PC-3 (cell line): ENCODE data around the gene SETBP1. TPM values are rescaled to one million over a fixed set of nuclear protein-coding genes. Genes with fewer than 3 reads are reported as not detected.

Experiments
- ATAC-seq: fragments of 200-7000 bp; cut with Tn5 transposase; 2 replicates; pipeline ENCODE4 v1.9.1; 2020; ENCODE audit warnings: mild to moderate bottlenecking, moderate library complexity
- BruUV-seq: library from RNA; stranded (reverse); fragments of 400-500 nt; replicated peaks from 2 replicates; lab custom pipeline; 2021; lab: Mats Ljungman, UMichigan
- CTCF ChIA-PET: fragments of 300-600 bp; sonication (Branson Sonifier 250); formaldehyde crosslinking; loops from one replicate; lab custom pipeline; 2022; ENCODE audit warnings: antibody characterized with exemption; lab: Charles Lee
- POLR2A ChIA-PET: fragments of 300-600 bp; sonication (Branson Sonifier 250); formaldehyde crosslinking; loops from one replicate; lab custom pipeline; 2022; ENCODE audit warnings: antibody characterized with exemption; ENCODE audit not compliant: unreplicated experiment; lab: Charles Lee
- DNase-seq: peaks from one replicate; pipeline ENCODE4 v3.0.0-alpha.2; 2015
- H2AFZ ChIP-seq: fragments of 300-600 bp; sonication (generic); 2 replicates; pipeline ENCODE4 v1.6.0; 2016; ENCODE audit warnings: antibody characterized with exemption, low read length
- H3F3A ChIP-seq: fragments of 300-600 bp; sonication (generic); one replicate; pipeline ENCODE4 v1.6.0; 2017; ENCODE audit warnings: antibody characterized with exemption, low read length, control low read depth, mild to moderate bottlenecking; ENCODE audit not compliant: unreplicated experiment
- H3K27ac ChIP-seq: fragments of 300-600 bp; sonication (generic); 2 replicates; pipeline ENCODE4 v1.5.1; 2016; ENCODE audit warnings: mild to moderate bottlenecking, low read length
- H3K27me3 ChIP-seq: fragments of 300-600 bp; sonication (generic); 2 replicates; pipeline ENCODE4 v1.6.1; 2016; ENCODE audit warnings: low read length, mixed read lengths
- H3K36me3 ChIP-seq: fragments of 300-600 bp; sonication (generic); 2 replicates; pipeline ENCODE4 v1.6.1; 2016; ENCODE audit warnings: low read depth, mixed run types, low read length, mixed read lengths
- H3K4me1 ChIP-seq: fragments of 300-600 bp; sonication (generic); 2 replicates; pipeline ENCODE4 v1.5.1; 2016; ENCODE audit warnings: low read length; ENCODE audit not compliant: insufficient read depth
- H3K4me2 ChIP-seq: fragments of 300-600 bp; sonication (generic); 2 replicates; pipeline ENCODE4 v1.6.0; 2016; ENCODE audit warnings: low read length
- H3K4me3 ChIP-seq: fragments of 300-600 bp; sonication (generic); 2 replicates; pipeline ENCODE4 v1.5.1; 2016; ENCODE audit warnings: mild to moderate bottlenecking, low read length, mixed read lengths
- H3K79me2 ChIP-seq: fragments of 300-600 bp; sonication (generic); 2 replicates; pipeline ENCODE4 v1.6.1; 2017; ENCODE audit warnings: low read length, mixed read lengths
- H3K9ac ChIP-seq: fragments of 300-600 bp; sonication (generic); 2 replicates; pipeline ENCODE4 v1.6.0; 2016; ENCODE audit warnings: mild to moderate bottlenecking, low read length
- H3K9me2 ChIP-seq: fragments of 300-600 bp; sonication (generic); replicated peaks from 2 replicates; pipeline ENCODE4 v1.6.1; 2016; ENCODE audit warnings: mixed run types, low read length, mixed read lengths
- H3K9me3 ChIP-seq: fragments of 300-600 bp; sonication (generic); 2 replicates; pipeline ENCODE4 v1.6.1; 2016; ENCODE audit warnings: low read length, mixed read lengths
- H4K20me1 ChIP-seq: fragments of 300-600 bp; sonication (generic); 2 replicates; pipeline ENCODE4 v1.6.1; 2016; ENCODE audit warnings: low read length, mixed read lengths
- EZH2 ChIP-seq: fragments of 300-600 bp; sonication (generic); IDR thresholded peaks from one replicate; pipeline ENCODE4 v1.6.1; 2017; ENCODE audit warnings: antibody characterized with exemption, mild to moderate bottlenecking, low read length; ENCODE audit not compliant: unreplicated experiment
- EZH2phosphoT487 ChIP-seq: fragments of 300-600 bp; sonication (generic); IDR thresholded peaks from 2 replicates; pipeline ENCODE4 v1.6.1; 2018; ENCODE audit warnings: mild to moderate bottlenecking, antibody characterized with exemption, low read length, borderline replicate concordance
- intact Hi-C: fragments of 100-400 bp; cut with micrococcal nuclease; formaldehyde crosslinking; loops from 2 replicates; pipeline ENCODE4 v1.9.0; 2023
- total RNA-seq: library from RNA; depleted of rRNA; stranded (reverse); fragments of >200 nt; gene quantifications from 2 replicates; pipeline ENCODE4 v1.2.3, GENCODE V29; 2014
- TF ChIP-seq, protein P1 (sequence below): fragments of 300-600 bp; sonication (generic); conservative IDR thresholded peaks from 2 replicates; pipeline ENCODE4 v1.5.1; 2017; ENCODE audit warnings: antibody characterized with exemption, low read depth, mild to moderate bottlenecking, low read length

Gene SETBP1
- total RNA-seq, 1 experiment from 2014 or later: 2.3 TPM

DNA sequence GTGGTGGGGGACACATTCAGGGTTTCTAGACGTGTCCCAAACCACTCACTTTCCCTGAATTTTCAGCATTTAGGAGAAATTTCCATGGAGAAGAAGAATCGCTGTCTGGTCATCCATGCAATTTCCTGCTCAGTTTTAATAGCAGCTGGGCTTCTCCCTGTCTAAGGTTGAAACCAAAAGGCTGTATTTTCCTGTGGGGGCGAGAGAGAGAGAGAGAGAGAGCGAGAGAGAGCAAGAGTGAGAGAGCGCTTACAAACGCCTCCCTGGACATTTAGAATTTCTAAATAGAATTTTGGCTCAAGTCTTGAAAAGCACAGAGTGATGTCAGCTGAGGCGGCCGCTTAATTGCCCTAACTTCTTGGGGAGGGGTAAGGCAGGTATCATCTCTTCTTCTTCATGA lies 110.8 kb downstream of the SETBP1 start:
- Histone ChIP-seq H3K9me2 (no peaks in the 10 kb centered on the region), H3K4me1 (no peaks in the 10 kb centered on the region), H3K4me3 (no peak overlapping the region), H3K27ac (no peak overlapping the region), H3K36me3 (no peaks in the 10 kb centered on the region), H3K27me3 (no peaks in the 10 kb centered on the region), H3K9ac (no peak overlapping the region), H3K9me3 (no peaks in the 10 kb centered on the region), H2AFZ (no peak overlapping the region), H4K20me1 (no peaks in the 10 kb centered on the region), H3K79me2 (no peaks in the 10 kb centered on the region), H3K4me2 (no peak overlapping the region), H3F3A (no peaks in the 10 kb centered on the region)
- ChIA-PET POLR2A (no interaction called here), CTCF (no interaction called here)
- DNase-seq: no peak
- intact Hi-C loops: no loop called here
- no peak for TF ChIP-seq EZH2
- TF ChIP-seq EZH2phosphoT487: no peak
- TF ChIP-seq, protein P1, sequence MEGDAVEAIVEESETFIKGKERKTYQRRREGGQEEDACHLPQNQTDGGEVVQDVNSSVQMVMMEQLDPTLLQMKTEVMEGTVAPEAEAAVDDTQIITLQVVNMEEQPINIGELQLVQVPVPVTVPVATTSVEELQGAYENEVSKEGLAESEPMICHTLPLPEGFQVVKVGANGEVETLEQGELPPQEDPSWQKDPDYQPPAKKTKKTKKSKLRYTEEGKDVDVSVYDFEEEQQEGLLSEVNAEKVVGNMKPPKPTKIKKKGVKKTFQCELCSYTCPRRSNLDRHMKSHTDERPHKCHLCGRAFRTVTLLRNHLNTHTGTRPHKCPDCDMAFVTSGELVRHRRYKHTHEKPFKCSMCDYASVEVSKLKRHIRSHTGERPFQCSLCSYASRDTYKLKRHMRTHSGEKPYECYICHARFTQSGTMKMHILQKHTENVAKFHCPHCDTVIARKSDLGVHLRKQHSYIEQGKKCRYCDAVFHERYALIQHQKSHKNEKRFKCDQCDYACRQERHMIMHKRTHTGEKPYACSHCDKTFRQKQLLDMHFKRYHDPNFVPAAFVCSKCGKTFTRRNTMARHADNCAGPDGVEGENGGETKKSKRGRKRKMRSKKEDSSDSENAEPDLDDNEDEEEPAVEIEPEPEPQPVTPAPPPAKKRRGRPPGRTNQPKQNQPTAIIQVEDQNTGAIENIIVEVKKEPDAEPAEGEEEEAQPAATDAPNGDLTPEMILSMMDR: no peak
- no TSS peak for BruUV-seq
- no peak for ATAC-seq

DNA sequence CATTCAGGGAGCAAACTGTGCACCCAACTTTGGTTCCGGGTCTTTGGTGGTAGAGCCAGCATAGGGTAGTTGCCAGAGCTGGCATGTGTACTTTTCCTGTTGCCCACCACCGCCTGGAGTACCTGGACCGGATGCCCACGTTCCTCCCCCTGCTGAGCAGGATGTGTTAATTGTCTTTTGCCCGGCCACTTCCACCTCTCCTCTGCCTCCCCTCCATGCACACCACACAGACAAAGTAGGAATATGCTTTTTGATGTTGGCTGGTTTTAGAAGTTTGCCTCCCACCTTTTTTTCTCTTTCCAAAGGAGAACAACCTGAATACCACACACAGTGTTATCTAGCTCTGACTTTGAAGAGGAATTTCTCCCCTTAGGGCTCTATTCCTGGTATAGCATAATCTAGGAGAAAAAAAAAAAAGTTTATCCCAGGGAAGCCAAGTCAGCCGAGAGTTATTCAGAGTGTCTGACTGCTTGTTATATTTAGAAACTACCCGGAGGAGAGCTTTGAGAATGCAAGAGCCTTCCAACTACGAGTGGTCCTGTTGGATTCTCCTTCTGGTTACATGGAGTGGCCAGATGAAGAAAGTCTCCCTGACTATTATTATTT lies 111.9 kb downstream of the SETBP1 start:
- ChIA-PET POLR2A (no interaction called here), CTCF (no interaction called here)
- intact Hi-C loops: no loop called here

DNA sequence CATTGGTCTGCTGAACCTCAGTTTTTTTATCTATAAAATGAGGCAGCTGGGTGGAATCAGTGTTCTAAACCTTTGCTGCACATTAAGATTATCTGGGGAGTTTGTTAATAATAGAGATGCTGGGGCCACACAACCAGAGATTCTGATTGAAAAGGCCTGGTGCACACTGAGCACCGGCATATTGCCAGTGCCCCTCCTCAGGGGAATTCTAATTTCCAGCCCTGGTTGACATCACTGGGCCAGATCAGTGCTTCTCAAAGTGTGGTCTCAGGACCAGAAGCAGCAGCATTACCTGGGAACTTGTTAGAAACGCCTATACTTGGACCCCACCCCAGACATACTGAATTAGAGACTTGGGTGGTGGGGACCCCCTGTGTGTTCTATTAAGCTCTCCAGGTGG lies 112.5 kb downstream of the SETBP1 start:
- intact Hi-C loops: no loop called here
- BruUV-seq: no TSS peak
- POLR2A ChIA-PET: no interaction called here

More for the DNA sequence above, 111.9 kb downstream of the SETBP1 start:
- no peaks in the 10 kb centered on the region for H3K9me3 ChIP-seq
- ATAC-seq (no peak), DNase-seq (no peak)
- TF ChIP-seq EZH2phosphoT487 (no peak), EZH2 (no peak)
- TF ChIP-seq, protein P1: no peak
- H3K9me2 ChIP-seq: no peaks in the 10 kb centered on the region
- H3K9ac ChIP-seq: no peak overlapping the region
- H3K27me3 ChIP-seq: no peaks in the 10 kb centered on the region
- H2AFZ ChIP-seq: no peak overlapping the region
- BruUV-seq: no TSS peak
- H4K20me1 ChIP-seq: no peaks in the 10 kb centered on the region
- H3K79me2 ChIP-seq: no peaks in the 10 kb centered on the region
- H3K4me1 ChIP-seq: no peaks in the 10 kb centered on the region
- no peaks in the 10 kb centered on the region for H3K36me3 ChIP-seq
- no peaks in the 10 kb centered on the region for H3F3A ChIP-seq
- no peak overlapping the region for H3K27ac ChIP-seq
- no peak overlapping the region for H3K4me2 ChIP-seq
- H3K4me3 ChIP-seq: no peak overlapping the region

More for the DNA sequence above, 112.5 kb downstream of the SETBP1 start:
- Histone ChIP-seq H3K9me3 (no peaks in the 10 kb centered on the region), H3K4me3 (no peak overlapping the region), H3K36me3 (no peaks in the 10 kb centered on the region), H3K4me1 (no peaks in the 10 kb centered on the region), H3K9me2 (no peaks in the 10 kb centered on the region), H3K9ac (no peak overlapping the region), H3K27ac (no peak overlapping the region), H3K4me2 (no peak overlapping the region), H3F3A (no peaks in the 10 kb centered on the region), H4K20me1 (no peaks in the 10 kb centered on the region), H2AFZ (no peak overlapping the region), H3K27me3 (no peaks in the 10 kb centered on the region), H3K79me2 (no peaks in the 10 kb centered on the region)
- TF ChIP-seq EZH2: no peak
- no peak for TF ChIP-seq EZH2phosphoT487
- TF ChIP-seq, protein P1: no peak
- no peak for ATAC-seq
- no peak for DNase-seq
- CTCF ChIA-PET: no interaction called here
